Middle frontal gyrus (tissue), 1 donor: ENCODE results near the gene CDH11.

Experiments used
- DNase-seq: peaks from one replicate; pipeline ENCODE4 v3.0.0-alpha.2; 2015; ENCODE audit warnings: low spot score; ENCODE audit errors: extremely low spot score

The CDH11 gene

GRCh38 chr16:65032387-65032786 is 89.5 kb downstream of the CDH11 start:
- DNase-seq = no peak

- DNase-seq = no peak
These were observed 97.1 kb downstream of the CDH11 start for GRCh38 chr16:65024767-65025178.

- no peak for DNase-seq
These were observed 98.1 kb downstream of the CDH11 start for GRCh38 chr16:65023802-65024201.

- no peak for DNase-seq
These were observed 99.8 kb downstream of the CDH11 start for GRCh38 chr16:65021852-65022595.

- no peak for DNase-seq
These were observed 105.1 kb downstream of the CDH11 start for GRCh38 chr16:65016754-65017153.

- no peak for DNase-seq
These were observed 106.3 kb downstream of the CDH11 start for GRCh38 chr16:65015599-65015998.

- no peak for DNase-seq
These were observed 109.5 kb downstream of the CDH11 start for GRCh38 chr16:65012357-65012756.

- DNase-seq = no peak
These were observed 111.7 kb downstream of the CDH11 start for GRCh38 chr16:65010125-65010524.

GRCh38 chr16:65005696-65006095 is 116.2 kb downstream of the CDH11 start:
- no peak for DNase-seq

- no peak for DNase-seq
These were observed 117.3 kb downstream of the CDH11 start for GRCh38 chr16:65004570-65004969.

GRCh38 chr16:65003621-65004020 is 118.2 kb downstream of the CDH11 start:
- no peak for DNase-seq

GRCh38 chr16:65002265-65002664 is 119.6 kb downstream of the CDH11 start:
- DNase-seq = peak; percentile 20

GRCh38 chr16:65000654-65001053 is 121.2 kb downstream of the CDH11 start:
- no peak for DNase-seq

- no peak for DNase-seq
These were observed 124.1 kb downstream of the CDH11 start for GRCh38 chr16:64997751-64998150.

GRCh38 chr16:64997121-64997520 is 124.7 kb downstream of the CDH11 start:
- DNase-seq = no peak

- no peak for DNase-seq
These were observed 125.2 kb downstream of the CDH11 start for GRCh38 chr16:64996641-64997040.

- no peak for DNase-seq
These were observed 128.4 kb downstream of the CDH11 start for GRCh38 chr16:64993464-64993863.

GRCh38 chr16:64991001-64991400 is 130.9 kb downstream of the CDH11 start:
- no peak for DNase-seq

- DNase-seq = no peak
These were observed 131.8 kb downstream of the CDH11 start for GRCh38 chr16:64990101-64990500.

- DNase-seq = no peak
These were observed 132.8 kb downstream of the CDH11 start for GRCh38 chr16:64989050-64989449.

GRCh38 chr16:64983963-64984362 is 137.9 kb downstream of the CDH11 start:
- DNase-seq = peak; percentile 44

- no peak for DNase-seq
These were observed 138.6 kb downstream of the CDH11 start for GRCh38 chr16:64983231-64983630.

- DNase-seq = no peak
These were observed 139.3 kb downstream of the CDH11 start for GRCh38 chr16:64982581-64982980.
